Measurements from ENCODE around the gene COL27A1.

Gene COL27A1

DNA sequence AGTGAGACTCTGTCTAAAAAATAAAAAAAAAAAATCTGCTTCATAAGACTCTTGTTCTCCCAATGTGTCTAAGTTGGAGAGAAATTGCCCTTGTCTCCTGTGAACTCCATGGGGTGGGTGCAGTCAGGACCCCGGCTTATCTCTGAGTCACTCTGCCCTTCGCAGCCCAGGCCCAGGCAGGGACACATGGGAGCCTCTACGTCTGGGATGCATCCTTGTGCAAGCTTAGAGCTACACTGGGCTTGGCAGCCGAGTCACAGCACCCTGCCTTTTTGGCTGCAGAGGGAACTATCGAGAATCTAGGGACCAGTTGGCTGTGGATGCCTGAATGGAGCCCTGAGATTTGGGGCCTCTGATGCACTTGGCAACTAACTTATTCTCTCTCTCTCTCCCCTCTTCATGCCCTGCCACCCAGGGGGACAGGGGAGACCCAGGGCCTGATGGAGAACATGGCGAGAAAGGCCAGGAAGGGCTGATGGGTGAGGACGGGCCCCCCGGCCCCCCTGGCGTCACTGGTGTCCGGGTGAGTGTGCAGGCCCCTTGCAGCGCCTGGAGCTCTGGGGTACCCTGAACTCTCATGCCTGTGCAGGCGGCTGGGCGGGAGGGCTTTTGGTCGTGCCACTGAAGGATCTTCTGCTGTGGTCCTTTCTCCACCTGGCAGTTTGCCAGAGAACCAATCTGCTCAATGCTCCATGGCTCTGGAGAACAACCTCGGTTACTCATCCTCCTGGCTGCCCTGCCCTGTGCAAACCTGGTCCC lies 120.1 kb downstream of the COL27A1 start:
- DNase-seq, result no peak

- DNase-seq, result no peak
Observed at GRCh38 chr9:114276908-114277821, 121.8 kb downstream of the COL27A1 start.

- DNase-seq, result no peak
Observed at GRCh38 chr9:114278356-114278755, 123.0 kb downstream of the COL27A1 start.

DNA sequence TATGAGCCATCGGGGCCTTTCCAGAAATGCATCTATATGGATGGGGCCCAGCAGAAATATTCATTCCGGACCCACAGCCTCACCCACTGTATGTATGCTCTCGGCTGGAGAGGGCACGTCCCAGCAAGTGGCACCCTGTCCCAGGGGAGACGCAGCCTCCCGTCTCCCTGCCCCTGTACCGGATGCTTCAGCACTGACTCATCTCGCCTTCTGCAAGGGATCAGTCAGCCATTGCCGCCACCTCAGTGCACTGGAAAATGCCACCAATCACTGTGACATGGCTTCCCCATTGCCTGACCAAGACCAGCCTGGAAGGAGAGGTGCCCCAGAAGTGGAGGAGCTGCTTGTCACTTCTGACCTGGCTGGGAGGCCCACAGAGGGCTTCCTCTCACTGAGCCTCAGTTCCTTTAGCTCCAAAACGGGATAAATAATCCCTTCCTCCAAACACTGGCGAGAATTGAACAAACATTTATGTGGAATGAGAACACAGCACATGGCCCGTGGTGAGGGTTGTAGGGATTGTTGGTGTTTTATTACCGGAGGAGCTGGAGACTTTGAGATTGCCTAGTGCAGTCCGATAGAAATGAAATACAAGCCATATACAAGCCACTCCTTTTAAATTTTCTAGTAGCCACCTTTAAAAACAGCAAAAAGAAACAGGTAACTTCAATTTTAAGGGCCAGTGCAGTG lies 123.7 kb downstream of the COL27A1 start:
- DNase-seq, result no peak

- DNase-seq, result no peak
Observed at GRCh38 chr9:114279693-114280092, 124.4 kb downstream of the COL27A1 start.

DNA sequence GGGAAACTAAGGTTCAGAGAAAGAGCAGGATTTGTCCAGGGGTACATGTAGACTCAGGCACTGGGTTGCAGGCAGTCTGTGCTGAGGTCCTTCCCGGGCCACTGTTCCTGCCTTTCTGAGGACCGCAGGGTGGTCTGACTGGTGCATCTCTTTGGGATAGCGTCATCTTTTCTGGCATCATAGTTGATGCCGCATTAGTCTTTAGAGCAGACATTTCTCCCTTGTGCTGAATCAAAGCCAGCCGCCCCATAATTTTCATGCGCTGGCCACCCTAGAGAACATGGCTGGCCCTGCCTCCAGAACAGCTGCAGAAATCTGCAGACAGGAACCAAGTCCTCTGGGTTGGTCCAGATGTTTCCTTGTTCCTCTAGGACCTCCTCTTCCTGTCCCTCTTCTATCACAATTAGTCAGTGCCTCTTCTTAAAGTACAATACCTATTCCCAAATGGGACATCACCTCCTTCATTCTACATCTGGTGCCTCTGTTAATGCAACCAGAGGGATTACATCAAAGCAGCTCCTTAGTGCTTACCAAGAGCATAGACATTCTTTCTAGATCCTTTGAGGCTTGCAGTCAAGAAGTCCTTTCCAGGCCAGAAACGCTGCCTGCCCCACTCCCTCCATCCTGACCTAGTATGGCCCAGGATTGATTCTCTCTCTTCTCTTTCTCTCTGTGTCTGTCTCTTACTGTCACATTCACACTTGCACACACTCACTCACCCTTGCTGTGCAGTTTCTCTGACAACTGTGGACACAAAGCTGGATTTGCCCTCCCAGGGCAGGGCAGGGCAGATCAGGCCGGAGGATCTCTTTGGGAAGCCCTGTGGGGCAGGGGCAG lies 125.5 kb downstream of the COL27A1 start:
- DNase-seq, result no peak

DNA sequence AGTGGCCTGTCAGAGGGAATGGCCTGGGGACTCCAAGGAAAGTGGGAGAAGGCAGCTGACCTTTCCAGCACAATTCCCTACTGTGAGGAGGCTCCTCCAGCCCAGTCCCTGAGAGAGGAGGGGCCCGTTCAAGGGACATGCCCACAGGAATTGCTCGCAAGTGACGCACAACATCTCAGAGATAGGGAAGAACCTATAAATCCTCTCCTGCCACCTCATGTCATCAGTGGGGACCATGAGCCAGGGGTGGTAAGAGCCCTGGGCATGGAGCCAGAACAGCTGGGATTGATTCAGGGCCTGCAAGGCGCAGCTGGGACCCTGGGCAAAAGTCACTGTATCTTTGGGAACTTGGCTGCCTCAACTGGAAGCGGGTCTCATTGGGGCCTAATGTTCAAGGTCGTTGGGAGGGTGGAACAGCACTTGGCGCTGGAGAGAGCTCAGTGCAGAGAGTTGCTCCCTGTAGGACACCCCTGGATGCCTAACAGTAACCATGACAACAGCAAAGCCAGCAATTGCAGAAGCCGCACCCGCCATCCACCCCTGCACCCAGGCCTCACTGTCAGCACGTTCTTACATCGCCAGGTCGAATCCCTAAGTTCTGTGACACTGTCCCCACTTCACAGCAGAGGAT lies 126.3 kb downstream of the COL27A1 start:
- DNase-seq, result no peak

DNA sequence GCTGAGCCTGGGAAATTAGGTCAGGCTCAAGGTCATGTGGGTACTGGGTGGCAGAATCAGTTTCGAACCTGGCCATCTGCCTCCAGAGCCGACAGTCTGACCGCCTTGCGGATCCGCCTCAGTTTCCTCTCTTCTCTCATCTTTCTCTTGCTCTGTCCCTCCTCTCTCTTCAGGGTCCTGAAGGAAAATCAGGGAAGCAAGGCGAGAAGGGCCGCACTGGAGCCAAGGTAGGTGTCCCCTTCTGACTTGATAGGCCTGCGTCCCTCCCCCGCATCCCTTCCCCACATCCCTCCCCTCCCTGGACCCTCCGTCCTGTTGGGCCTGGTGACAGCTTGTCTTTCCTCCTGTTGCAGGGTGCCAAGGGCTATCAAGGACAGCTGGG lies 126.8 kb downstream of the COL27A1 start:
- DNase-seq, result no peak

GRCh38 chr9:114282507-114282906 lies 127.2 kb downstream of the COL27A1 start:
- DNase-seq, result no peak

GRCh38 chr9:114282926-114283325 lies 127.6 kb downstream of the COL27A1 start:
- DNase-seq, result peak; percentile 54

- DNase-seq, result no peak
Observed at GRCh38 chr9:114283551-114284111, 128.3 kb downstream of the COL27A1 start.

GRCh38 chr9:114284316-114285060 lies 129.2 kb downstream of the COL27A1 start:
- DNase-seq, result no peak

- peak; percentile 37 for DNase-seq
Observed at GRCh38 chr9:114285166-114285867, 130.0 kb downstream of the COL27A1 start.

DNA sequence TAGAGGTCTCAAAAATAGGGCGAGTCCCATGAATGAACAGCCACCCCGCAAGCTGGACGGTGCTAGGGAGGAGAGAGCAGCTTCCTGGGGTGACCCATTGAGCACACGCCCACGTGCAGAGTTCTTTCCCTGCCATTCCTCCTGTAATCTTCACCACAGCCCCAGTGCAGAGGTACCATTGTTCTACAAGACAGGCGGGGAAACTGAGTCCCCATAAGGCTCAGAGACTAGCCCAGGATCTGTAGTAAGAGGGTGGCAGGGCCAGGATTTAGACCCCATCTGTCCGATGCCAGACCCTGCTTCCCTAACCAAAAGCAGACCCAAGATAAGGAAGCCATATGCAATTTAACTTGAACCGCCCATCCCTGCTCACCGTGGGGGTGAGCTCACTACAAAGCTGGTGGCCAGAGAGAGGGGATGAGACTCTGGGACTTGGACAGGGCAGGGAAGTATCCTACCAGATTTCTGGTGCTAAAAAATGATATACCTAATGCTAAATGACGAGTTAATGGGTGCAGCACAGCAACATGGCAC lies 130.9 kb downstream of the COL27A1 start:
- no peak for DNase-seq

DNA sequence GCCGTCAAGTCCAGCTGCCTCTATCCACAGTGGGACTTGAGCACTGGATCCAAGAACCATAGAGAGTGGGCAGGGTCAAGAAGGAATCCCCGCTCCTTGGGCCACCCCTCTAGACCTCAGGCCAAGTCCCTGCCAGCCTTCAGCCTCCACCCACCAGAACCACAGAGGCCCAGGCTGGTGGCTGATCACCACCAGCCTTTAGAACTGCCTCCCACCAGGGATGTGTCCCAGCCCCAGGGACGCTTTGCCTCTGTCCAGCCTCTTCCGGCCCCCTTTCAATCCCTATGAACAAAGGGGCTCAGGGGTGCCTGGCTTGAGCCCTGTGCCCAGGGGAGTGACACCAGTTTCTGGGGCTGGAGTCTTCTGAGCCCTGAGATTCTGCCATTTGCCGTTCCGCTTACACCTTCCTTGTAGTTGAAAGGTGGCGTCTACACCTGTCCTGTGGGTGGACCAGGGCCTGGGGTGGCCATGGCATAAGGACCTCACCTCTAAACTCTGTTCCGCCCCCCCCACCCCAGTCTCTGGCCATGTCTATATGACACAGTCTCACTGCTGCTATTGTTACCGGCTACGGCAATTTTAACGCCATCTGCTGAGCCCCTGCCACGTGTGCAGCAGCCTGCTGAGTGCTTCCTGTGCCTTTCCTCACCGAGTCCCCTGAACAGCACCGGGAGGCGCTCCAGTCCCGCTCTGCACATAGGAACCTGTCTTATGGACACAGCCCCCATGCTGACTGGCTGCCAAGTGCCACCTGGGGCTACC lies 131.8 kb downstream of the COL27A1 start:
- DNase-seq, result no peak

DNA sequence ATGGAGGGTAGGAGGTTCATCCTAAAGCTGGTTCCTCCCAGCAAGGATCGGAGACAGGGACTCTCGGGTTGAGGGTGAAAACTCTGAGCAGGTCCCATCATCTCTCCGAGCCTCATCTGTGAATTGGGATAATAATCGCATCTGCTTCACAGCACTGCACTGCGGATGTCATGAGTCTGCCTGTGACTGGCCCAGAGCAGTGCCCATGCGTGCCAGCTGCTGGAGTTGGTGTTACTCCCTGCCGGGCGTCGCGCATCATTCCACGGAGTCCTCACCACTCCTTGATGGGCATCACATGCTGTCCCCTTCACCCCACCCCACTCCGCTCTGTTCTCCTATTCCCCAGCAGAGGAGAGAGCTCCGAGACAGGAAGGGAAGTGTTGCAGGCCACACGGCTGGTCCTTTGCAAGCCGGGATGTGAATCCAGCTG lies 132.4 kb downstream of the COL27A1 start:
- DNase-seq, result no peak

DNA sequence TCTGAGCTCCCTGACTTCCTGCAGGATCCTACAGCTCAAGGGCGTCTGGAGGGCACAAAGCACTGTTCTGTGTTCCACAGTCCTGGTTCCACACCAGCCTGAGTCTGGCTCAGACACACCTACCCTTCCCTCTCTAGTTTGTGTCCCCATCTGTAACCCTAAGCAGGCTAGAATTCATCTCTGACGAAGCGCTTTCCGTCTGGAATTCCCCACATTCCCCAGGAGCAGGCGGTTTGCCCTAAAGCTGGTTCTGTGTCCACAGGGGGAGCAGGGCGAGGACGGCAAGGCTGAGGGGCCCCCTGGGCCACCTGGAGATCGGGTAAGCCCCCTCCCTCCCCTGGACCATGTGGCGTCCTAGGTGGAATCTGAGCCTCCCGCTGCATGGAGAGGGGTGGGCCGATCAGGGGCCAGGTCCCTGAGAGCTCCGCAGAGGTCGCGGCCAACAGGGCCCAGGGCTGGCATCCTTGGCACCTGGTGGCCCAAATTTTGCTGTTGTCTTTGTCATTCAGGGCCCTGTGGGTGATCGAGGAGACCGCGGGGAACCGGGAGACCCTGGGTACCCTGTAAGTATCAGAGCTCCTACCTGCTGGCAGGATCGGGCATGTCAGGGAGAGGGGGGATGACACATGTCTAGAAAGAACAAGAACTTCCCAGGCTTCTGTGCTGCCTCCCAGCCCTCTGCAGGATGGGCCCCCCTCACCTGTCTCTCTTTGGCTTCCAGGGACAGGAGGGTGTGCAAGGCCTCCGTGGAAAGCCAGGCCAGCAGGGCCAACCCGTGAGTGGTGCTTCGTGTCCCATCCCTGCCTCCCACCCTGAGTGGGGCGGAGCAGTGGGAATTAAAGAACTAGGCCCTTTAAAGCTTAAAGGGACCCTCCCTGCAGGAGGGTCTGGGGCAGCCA lies 133.1 kb downstream of the COL27A1 start:
- no peak for DNase-seq

- DNase-seq, result no peak
Observed at GRCh38 chr9:114289106-114289505, 133.8 kb downstream of the COL27A1 start.
